Occipital lobe (tissue), 2 donors: ENCODE measurements around the gene AP1M1. TPM values are rescaled to one million over a fixed set of nuclear protein-coding genes. Genes with fewer than 3 reads are reported as not detected.

ENCODE experiments used
- DNase-seq: peaks from one replicate; lab custom pipeline; 2025; lab: John Stamatoyannopoulos, UW
- total RNA-seq: library from RNA; depleted of rRNA; stranded (reverse); fragments of >200 nt; gene quantifications from one replicate; pipeline ENCODE4 v1.2.3, GENCODE V29; 2014

The AP1M1 gene
- total RNA-seq, 1 donor from 2014 or later = 42.9 TPM

- DNase-seq = peak; percentile 96
Observed at GRCh38 chr19:16185123-16185767, 12.5 kb upstream of the AP1M1 start, which contains the start of gene FAM32A. FAM32A (plus strand) TSS chr19:16185410; CDS start chr19:16185443, 33 bp downstream.

GRCh38 chr19:16185768-16186123 is 12.0 kb upstream of the AP1M1 start:
- no peak for DNase-seq

GRCh38 chr19:16188521-16188920 is 9.2 kb upstream of the AP1M1 start:
- DNase-seq = no peak

- DNase-seq = no peak
Observed at GRCh38 chr19:16190198-16190597, 7.5 kb upstream of the AP1M1 start.

GRCh38 chr19:16190736-16191135 is 7.0 kb upstream of the AP1M1 start:
- DNase-seq = no peak

- no peak for DNase-seq
Observed at GRCh38 chr19:16191216-16191908, 6.3 kb upstream of the AP1M1 start.

- no peak for DNase-seq
Observed at GRCh38 chr19:16193466-16193865, 4.2 kb upstream of the AP1M1 start.

- no peak for DNase-seq
Observed at GRCh38 chr19:16197188-16197621, 506 bp upstream of the AP1M1 start.

- DNase-seq = no peak
Observed at GRCh38 chr19:16198370-16198651, 600 bp downstream of the AP1M1 start.

- no peak for DNase-seq
Observed at GRCh38 chr19:16199275-16199932, 1.7 kb downstream of the AP1M1 start.

- DNase-seq = no peak
Observed at GRCh38 chr19:16200038-16201010, 2.6 kb downstream of the AP1M1 start.

- no peak for DNase-seq
Observed at GRCh38 chr19:16201011-16201391, 3.3 kb downstream of the AP1M1 start.

- DNase-seq = no peak
Observed at GRCh38 chr19:16202320-16203255, 4.9 kb downstream of the AP1M1 start.

GRCh38 chr19:16203256-16204004 is 5.7 kb downstream of the AP1M1 start:
- DNase-seq = no peak

GRCh38 chr19:16204005-16204294 is 6.2 kb downstream of the AP1M1 start:
- no peak for DNase-seq

GRCh38 chr19:16205205-16206045 is 7.7 kb downstream of the AP1M1 start:
- DNase-seq = no peak

- no peak for DNase-seq
Observed at GRCh38 chr19:16206046-16206605, 8.4 kb downstream of the AP1M1 start.

- DNase-seq = no peak
Observed at GRCh38 chr19:16206637-16207036, 8.9 kb downstream of the AP1M1 start.

- no peak for DNase-seq
Observed at GRCh38 chr19:16207063-16207462, 9.4 kb downstream of the AP1M1 start.
